Neural progenitor cell (in vitro differentiated cells): ENCODE data around the gene COQ10B.

ENCODE experiments used
- CTCF ChIP-seq: fragments of 200-600 bp; sonication (generic); IDR thresholded peaks from 2 replicates; pipeline ENCODE4 v1.5.1; 2017; ENCODE audit warnings: antibody characterized with exemption, mild to moderate bottlenecking
- EZH2 ChIP-seq: fragments of 200-600 bp; sonication (generic); IDR thresholded peaks from 2 replicates; pipeline ENCODE4 v1.6.1; 2017; ENCODE audit warnings: antibody characterized with exemption, mild to moderate bottlenecking, moderate library complexity
- EZH2phosphoT487 ChIP-seq: fragments of 200-600 bp; sonication (generic); IDR thresholded peaks from 2 replicates; pipeline ENCODE4 v1.6.1; 2017; ENCODE audit warnings: antibody characterized with exemption

DNA sequence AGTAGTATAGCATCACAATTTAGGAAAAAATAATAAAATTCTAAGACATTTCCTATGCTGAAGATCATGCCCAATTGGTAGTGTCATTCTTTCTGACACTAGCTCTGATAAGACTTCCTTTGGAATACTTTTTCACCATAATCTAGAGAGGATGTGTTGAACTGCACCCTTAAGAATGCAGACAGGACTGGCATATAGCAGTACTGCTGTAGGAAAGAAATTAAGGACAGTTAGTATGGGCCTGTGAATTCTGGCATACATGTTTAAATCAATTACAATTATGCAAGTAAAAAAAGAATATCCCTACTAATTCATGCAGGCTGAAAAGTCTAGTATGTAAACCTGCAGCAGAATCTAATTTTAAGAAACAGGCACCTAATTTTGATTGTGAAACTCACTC, 33.9 kb upstream of the COQ10B start:
- TF ChIP-seq CTCF = no peak
- no peak for TF ChIP-seq EZH2
- TF ChIP-seq EZH2phosphoT487 = no peak
